Hepatocyte (in vitro differentiated cells): ENCODE data around the gene UBR3. TPM values are rescaled to one million over a fixed set of nuclear protein-coding genes. Genes with fewer than 3 reads are reported as not detected.
A peak's percentile ranks its signal among the peaks of the same experiment; 100 is the strongest.
"Not testable (repeated sequence)": the region's sequence is repeated elsewhere in the genome, so short reads cannot be mapped to it uniquely, and the experiment has no call there.

ENCODE experiments used
- DNase-seq: peaks from one replicate; pipeline ENCODE4 v3.0.0-alpha.2; 2016; ENCODE audit warnings: low spot score
- H2AFZ ChIP-seq: fragments of 200-600 bp; sonication (generic); 2 replicates; pipeline ENCODE4 v1.6.0; 2016; ENCODE audit warnings: antibody characterized with exemption, mild to moderate bottlenecking
- H3K27ac ChIP-seq: fragments of 200-600 bp; sonication (generic); 2 replicates; pipeline ENCODE4 v1.5.1; 2016; ENCODE audit warnings: mild to moderate bottlenecking
- H3K27me3 ChIP-seq: fragments of 200-600 bp; sonication (generic); 2 replicates; pipeline ENCODE4 v1.6.1; 2016
- H3K36me3 ChIP-seq: fragments of 200-600 bp; sonication (generic); replicated peaks from 2 replicates; pipeline ENCODE4 v1.5.1; 2016; ENCODE audit warnings: low read depth; ENCODE audit not compliant: insufficient read depth
- H3K4me1 ChIP-seq: fragments of 200-600 bp; sonication (generic); 2 replicates; pipeline ENCODE4 v1.5.1; 2016; ENCODE audit warnings: mild to moderate bottlenecking, moderate library complexity; ENCODE audit not compliant: insufficient read depth
- H3K4me2 ChIP-seq: fragments of 200-600 bp; sonication (generic); 2 replicates; pipeline ENCODE4 v1.6.0; 2016
- H3K4me3 ChIP-seq: fragments of 200-600 bp; sonication (generic); 2 replicates; pipeline ENCODE4 v1.5.1; 2016; ENCODE audit warnings: mild to moderate bottlenecking
- H3K79me2 ChIP-seq: fragments of 200-600 bp; sonication (generic); 2 replicates; pipeline ENCODE4 v1.6.0; 2017; ENCODE audit warnings: mild to moderate bottlenecking
- H3K9me2 ChIP-seq: fragments of 200-600 bp; sonication (generic); replicated peaks from 2 replicates; pipeline ENCODE4 v1.6.0; 2017; ENCODE audit warnings: mild to moderate bottlenecking; ENCODE audit not compliant: insufficient read depth
- H3K9me3 ChIP-seq: fragments of 200-600 bp; sonication (generic); 2 replicates; pipeline ENCODE4 v1.5.1; 2016; ENCODE audit warnings: low read depth, mild to moderate bottlenecking
- H4K20me1 ChIP-seq: fragments of 200-600 bp; sonication (generic); 2 replicates; pipeline ENCODE4 v1.6.0; 2016; ENCODE audit warnings: mild to moderate bottlenecking; ENCODE audit not compliant: insufficient read depth, poor library complexity, severe bottlenecking
- EZH2 ChIP-seq: fragments of 200-600 bp; sonication (generic); IDR thresholded peaks from 2 replicates; pipeline ENCODE4 v1.6.1; 2016; ENCODE audit warnings: antibody characterized with exemption, mild to moderate bottlenecking, borderline replicate concordance
- EZH2phosphoT487 ChIP-seq: fragments of 200-600 bp; sonication (generic); IDR thresholded peaks from one replicate; pipeline ENCODE4 v1.6.1; 2018; ENCODE audit warnings: antibody characterized with exemption, mild to moderate bottlenecking, low read depth, moderate library complexity; ENCODE audit not compliant: unreplicated experiment, severe bottlenecking
- WGBS: methylation state at CpG from one replicate; pipeline ENCODE4 v1.1.6; 2016; ENCODE audit warnings: low lambda C conversion rate; ENCODE audit errors: missing lambda C conversion rate; 5-methylcytosine and 5-hydroxymethylcytosine counted together
- polyA plus RNA-seq: library from polyadenylated mRNA; unstranded; fragments of >200 nt; fragmentation: Nextera tagmentation; extraction: Ambion mirVana; gene quantifications from 2 replicates; pipeline ENCODE4 v1.2.1, GENCODE V29; 2016
- total RNA-seq: library from RNA; depleted of rRNA; stranded (reverse); fragments of >200 nt; gene quantifications from 2 replicates; pipeline ENCODE4 v1.2.3, GENCODE V29; 2014
- TF ChIP-seq, protein P1 (sequence below): fragments of 200-600 bp; sonication (generic); IDR thresholded peaks from 2 replicates; pipeline ENCODE4 v1.5.1; 2016; ENCODE audit warnings: antibody characterized with exemption, mild to moderate bottlenecking; ENCODE audit not compliant: poor library complexity

The UBR3 gene
- total and polyA plus RNA-seq, 2 experiments from 2014 or later, result 10.1 to 40.4 TPM

DNA sequence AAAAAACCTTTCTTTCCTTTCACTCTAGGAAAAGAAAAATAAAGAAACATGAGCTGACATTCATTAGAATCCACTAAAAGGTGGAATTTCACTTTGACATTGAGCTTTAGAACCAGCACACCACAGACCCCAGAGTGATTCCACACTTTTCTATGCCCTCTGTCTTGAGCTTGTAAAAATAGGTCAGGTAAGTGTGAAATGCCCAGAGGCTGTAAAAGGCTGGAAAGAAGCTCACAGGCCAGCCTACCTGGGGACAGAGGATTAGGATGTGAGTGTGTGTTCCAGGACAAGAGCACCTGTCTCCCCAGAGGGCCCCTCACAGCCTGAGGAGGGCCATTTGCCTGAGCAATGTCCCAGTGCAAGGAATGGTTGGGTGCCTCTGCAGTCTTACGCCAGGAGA is 294.4 kb downstream of the UBR3 start:
- no peak for DNase-seq

DNA sequence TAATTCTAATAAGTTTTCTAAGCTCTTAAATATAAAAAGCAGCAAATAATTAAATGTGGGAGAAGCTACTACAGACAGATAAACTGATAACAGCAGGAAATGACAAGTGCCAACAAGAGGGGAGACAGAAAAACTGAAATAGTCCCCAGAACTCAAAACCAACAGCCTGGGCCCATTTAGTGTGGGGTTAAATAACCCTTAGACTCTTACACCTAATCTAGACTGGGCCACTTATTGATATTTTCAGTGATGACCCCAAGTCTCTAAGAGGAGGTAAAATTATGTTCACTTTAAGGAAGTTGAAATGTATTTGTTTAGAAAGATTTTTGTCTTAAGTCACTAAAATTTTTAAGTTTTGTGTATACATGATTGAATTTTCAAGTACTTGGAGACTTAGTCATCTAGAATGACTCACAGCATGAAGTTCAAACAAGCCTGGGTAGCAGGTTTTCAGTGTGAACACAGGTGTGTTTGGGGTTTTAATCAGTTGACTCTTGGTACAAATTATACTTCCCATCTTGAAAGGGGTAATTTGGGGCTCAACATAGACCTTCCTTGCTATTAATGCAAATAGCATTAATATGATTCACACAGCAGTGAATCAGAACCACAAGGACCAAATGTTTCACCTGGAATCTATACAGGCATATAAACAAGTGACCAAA is 295.8 kb downstream of the UBR3 start:
- H3K9me2 ChIP-seq, result no peaks in the 10 kb centered on the region
- no peaks in the 10 kb centered on the region for H3K9me3 ChIP-seq
- H3K27ac ChIP-seq, result peak overlapping the region; percentile 29
- H2AFZ ChIP-seq, result no peak overlapping the region
- H3K27me3 ChIP-seq, result no peaks in the 10 kb centered on the region
- no peak overlapping the region for H3K4me3 ChIP-seq
- H3K79me2 ChIP-seq, result no peaks in the 10 kb centered on the region
- no peak overlapping the region for H3K4me2 ChIP-seq
- DNase-seq, result no peak
- no peaks in the 10 kb centered on the region for H4K20me1 ChIP-seq
- TF ChIP-seq, protein P1, sequence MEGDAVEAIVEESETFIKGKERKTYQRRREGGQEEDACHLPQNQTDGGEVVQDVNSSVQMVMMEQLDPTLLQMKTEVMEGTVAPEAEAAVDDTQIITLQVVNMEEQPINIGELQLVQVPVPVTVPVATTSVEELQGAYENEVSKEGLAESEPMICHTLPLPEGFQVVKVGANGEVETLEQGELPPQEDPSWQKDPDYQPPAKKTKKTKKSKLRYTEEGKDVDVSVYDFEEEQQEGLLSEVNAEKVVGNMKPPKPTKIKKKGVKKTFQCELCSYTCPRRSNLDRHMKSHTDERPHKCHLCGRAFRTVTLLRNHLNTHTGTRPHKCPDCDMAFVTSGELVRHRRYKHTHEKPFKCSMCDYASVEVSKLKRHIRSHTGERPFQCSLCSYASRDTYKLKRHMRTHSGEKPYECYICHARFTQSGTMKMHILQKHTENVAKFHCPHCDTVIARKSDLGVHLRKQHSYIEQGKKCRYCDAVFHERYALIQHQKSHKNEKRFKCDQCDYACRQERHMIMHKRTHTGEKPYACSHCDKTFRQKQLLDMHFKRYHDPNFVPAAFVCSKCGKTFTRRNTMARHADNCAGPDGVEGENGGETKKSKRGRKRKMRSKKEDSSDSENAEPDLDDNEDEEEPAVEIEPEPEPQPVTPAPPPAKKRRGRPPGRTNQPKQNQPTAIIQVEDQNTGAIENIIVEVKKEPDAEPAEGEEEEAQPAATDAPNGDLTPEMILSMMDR, result no peak
- TF ChIP-seq EZH2phosphoT487, result no peak
- TF ChIP-seq EZH2, result no peak
- no peaks in the 10 kb centered on the region for H3K4me1 ChIP-seq
- H3K36me3 ChIP-seq, result no peaks in the 10 kb centered on the region

More for the DNA sequence above, 294.4 kb downstream of the UBR3 start:
- 100% methylated on average over 1 of the region's 1 CpG for WGBS
- no peaks in the 10 kb centered on the region for H3K9me2 ChIP-seq
- no peaks in the 10 kb centered on the region for H4K20me1 ChIP-seq
- no peaks in the 10 kb centered on the region for H3K36me3 ChIP-seq
- no peaks in the 10 kb centered on the region for H3K27me3 ChIP-seq
- H3K4me3 ChIP-seq, result no peak overlapping the region
- no peak overlapping the region for H2AFZ ChIP-seq
- H3K27ac ChIP-seq, result no peak overlapping the region
- no peaks in the 10 kb centered on the region for H3K4me1 ChIP-seq
- H3K9me3 ChIP-seq, result no peaks in the 10 kb centered on the region
- H3K79me2 ChIP-seq, result no peaks in the 10 kb centered on the region
- no peak for TF ChIP-seq EZH2phosphoT487
- TF ChIP-seq, protein P1, result no peak
- TF ChIP-seq EZH2, result no peak
- no peak overlapping the region for H3K4me2 ChIP-seq

DNA sequence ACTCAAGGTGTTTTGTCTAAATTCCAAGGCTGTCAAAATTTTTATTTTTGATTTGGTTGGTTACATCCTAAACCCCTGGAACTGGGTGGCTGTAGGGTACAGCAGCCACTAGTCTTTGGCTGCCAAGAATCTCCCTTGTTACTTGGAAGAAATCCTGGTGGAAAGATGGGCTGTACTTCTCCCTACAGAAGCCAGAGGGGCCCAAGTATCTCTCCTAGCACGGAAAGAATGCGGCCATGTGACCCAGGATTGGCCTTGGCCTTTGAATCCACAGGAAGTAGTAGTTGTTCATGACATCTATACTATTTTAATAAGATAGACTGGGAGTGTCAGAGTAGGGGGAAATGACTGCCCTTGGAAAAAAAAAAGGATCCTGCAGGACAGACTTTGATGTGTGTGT is 296.3 kb downstream of the UBR3 start:
- no peaks in the 10 kb centered on the region for H3K36me3 ChIP-seq

DNA sequence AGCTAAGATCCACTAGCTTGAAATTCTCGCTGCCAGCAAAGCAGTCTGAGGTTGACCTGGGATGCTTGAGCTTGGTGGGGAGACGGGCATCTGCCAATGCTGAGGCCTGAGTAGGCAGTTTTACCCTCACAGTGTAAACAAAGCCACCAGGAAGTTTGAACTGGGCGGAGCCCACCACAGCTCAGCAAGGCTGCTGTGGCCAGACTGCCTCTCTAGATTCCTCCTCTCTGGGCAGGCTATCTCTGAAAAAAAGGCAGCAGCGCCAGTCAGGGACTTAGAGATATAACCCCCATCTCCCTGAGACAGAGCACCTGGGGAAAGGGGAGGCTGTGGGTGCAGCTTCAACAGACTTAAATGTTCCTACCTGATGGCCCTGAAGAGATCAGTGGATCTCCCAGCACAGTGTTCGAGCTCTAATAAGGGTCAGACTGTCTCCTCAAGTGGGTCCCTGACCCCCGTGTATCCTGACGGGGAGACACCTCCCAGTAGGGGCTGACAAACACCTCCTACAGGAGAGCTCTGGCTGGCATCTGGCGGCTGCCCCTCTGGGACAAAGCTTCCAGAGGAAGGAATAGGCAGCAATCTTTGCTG is 299.0 kb downstream of the UBR3 start:
- H3K4me1 ChIP-seq, DNase-seq, H3K36me3 ChIP-seq, H3K79me2 ChIP-seq, H3K4me2 ChIP-seq, H3K4me3 ChIP-seq, H4K20me1 ChIP-seq, H2AFZ ChIP-seq, H3K9me2 ChIP-seq, H3K27me3 ChIP-seq, H3K9me3 ChIP-seq, H3K27ac ChIP-seq: not testable (repeated sequence)
- 92% methylated on average over 8 of the region's 8 CpGs for WGBS

More for the DNA sequence above, 296.3 kb downstream of the UBR3 start:
- H3K27me3 ChIP-seq, result no peaks in the 10 kb centered on the region
- no peaks in the 10 kb centered on the region for H3K79me2 ChIP-seq
- no peak overlapping the region for H3K4me3 ChIP-seq
- no peaks in the 10 kb centered on the region for H3K4me1 ChIP-seq
- H3K4me2 ChIP-seq, result no peak overlapping the region
- TF ChIP-seq EZH2phosphoT487 (no peak), EZH2 (no peak)
- TF ChIP-seq, protein P1, result no peak
- peak overlapping the region; percentile 29 for H3K27ac ChIP-seq
- WGBS, result 56% methylated on average over 2 of the region's 2 CpGs
- H4K20me1 ChIP-seq, result no peaks in the 10 kb centered on the region
- no peaks in the 10 kb centered on the region for H3K9me3 ChIP-seq
- DNase-seq, result peak; percentile 42
- no peak overlapping the region for H2AFZ ChIP-seq
- no peaks in the 10 kb centered on the region for H3K9me2 ChIP-seq
